Endothelial cell (in vitro differentiated cells): ENCODE measurements around the gene CNGA4. TPM values are rescaled to one million over a fixed set of nuclear protein-coding genes. Genes with fewer than 3 reads are reported as not detected.

Experiments
- DNase-seq: peaks from one replicate; pipeline ENCODE4 v3.0.0; 2021; ENCODE audit warnings: low spot score
- H3K27ac Mint-ChIP-seq: one replicate; pipeline ENCODE4 v1.8.0; 2021; ENCODE audit warnings: mixed read lengths, inconsistent platforms; ENCODE audit not compliant: unreplicated experiment
- H3K27me3 Mint-ChIP-seq: one replicate; pipeline ENCODE4 v1.8.0; 2021; ENCODE audit warnings: mild to moderate bottlenecking, moderate library complexity, mixed read lengths, inconsistent platforms; ENCODE audit not compliant: unreplicated experiment
- H3K36me3 Mint-ChIP-seq: one replicate; pipeline ENCODE4 v1.8.0; 2021; ENCODE audit warnings: mild to moderate bottlenecking, low read depth, mixed read lengths, inconsistent platforms; ENCODE audit not compliant: unreplicated experiment
- H3K4me1 Mint-ChIP-seq: one replicate; pipeline ENCODE4 v1.8.0; 2021; ENCODE audit warnings: mild to moderate bottlenecking, mixed read lengths, inconsistent platforms; ENCODE audit not compliant: unreplicated experiment
- H3K4me3 Mint-ChIP-seq: one replicate; pipeline ENCODE4 v1.8.0; 2021; ENCODE audit warnings: mild to moderate bottlenecking, mixed read lengths, inconsistent platforms; ENCODE audit not compliant: unreplicated experiment
- H3K9me3 Mint-ChIP-seq: one replicate; pipeline ENCODE4 v1.8.0; 2021; ENCODE audit warnings: mixed read lengths, inconsistent platforms; ENCODE audit not compliant: unreplicated experiment
- total RNA-seq: library from RNA; stranded (reverse); fragmentation: NEBNext Ultra II Directional; extraction: Animal tissue kit (Norgen Biotek cat#: 25700); gene quantifications from one replicate; pipeline ENCODE4 v1.2.1, GENCODE V29; 2021; ENCODE audit not compliant: unreplicated experiment
- TF ChIP-seq, protein P1 (sequence below): fragments of 200-600 bp; sonication (generic); IDR thresholded peaks from one replicate; pipeline ENCODE4 v1.5.0; 2021; ENCODE audit warnings: antibody characterized with exemption; ENCODE audit not compliant: unreplicated experiment

CNGA4 gene
- total RNA-seq, 1 donor from 2014 or later = not detected

DNA sequence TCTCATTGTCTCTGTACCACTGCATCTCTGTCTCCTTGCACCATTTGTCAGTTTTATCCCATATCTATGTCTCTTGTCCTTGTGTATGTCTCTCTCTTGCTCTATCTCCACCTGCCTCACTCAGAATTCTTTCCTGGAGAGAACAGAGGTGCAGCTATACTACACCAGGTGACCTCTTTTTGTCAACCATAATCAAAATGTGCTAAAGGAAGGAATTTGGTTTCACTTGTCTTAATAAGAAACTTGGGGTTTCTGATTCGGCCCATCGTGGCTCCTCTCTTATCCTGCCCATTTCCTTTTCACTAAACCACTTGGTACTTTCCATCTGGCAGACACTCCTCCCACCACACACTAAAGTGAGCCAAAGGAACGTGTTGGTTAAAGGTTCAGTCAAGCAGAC lies 35.6 kb upstream of the CNGA4 start:
- no peak overlapping the region for H3K27ac Mint-ChIP-seq
- TF ChIP-seq, protein P1, sequence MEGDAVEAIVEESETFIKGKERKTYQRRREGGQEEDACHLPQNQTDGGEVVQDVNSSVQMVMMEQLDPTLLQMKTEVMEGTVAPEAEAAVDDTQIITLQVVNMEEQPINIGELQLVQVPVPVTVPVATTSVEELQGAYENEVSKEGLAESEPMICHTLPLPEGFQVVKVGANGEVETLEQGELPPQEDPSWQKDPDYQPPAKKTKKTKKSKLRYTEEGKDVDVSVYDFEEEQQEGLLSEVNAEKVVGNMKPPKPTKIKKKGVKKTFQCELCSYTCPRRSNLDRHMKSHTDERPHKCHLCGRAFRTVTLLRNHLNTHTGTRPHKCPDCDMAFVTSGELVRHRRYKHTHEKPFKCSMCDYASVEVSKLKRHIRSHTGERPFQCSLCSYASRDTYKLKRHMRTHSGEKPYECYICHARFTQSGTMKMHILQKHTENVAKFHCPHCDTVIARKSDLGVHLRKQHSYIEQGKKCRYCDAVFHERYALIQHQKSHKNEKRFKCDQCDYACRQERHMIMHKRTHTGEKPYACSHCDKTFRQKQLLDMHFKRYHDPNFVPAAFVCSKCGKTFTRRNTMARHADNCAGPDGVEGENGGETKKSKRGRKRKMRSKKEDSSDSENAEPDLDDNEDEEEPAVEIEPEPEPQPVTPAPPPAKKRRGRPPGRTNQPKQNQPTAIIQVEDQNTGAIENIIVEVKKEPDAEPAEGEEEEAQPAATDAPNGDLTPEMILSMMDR = no peak
- no peak for DNase-seq
- H3K4me1 Mint-ChIP-seq = no peaks in the 10 kb centered on the region
- H3K9me3 Mint-ChIP-seq = no peaks in the 10 kb centered on the region
- H3K27me3 Mint-ChIP-seq = no peaks in the 10 kb centered on the region
- no peak overlapping the region for H3K4me3 Mint-ChIP-seq
- H3K36me3 Mint-ChIP-seq = peaks cover 4% of the 10 kb centered on the region

DNA sequence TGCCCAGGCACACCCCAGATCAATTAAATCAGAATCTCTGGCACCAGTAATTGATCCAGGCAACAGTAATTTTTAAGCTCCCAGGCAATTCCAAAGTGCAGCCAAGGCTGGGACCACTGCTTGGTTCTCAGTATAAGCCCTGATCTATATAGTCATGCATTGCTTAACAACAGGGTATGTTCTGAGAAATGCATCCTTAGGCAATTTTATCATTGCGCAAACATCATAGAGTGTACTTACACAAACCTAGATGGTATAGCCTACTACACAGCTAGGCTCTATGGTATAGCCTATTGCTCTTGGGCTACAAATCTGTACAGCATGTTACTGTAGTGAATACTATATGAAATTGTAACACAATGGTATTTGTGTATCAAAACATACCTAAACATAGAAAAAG lies 34.2 kb upstream of the CNGA4 start:
- Mint-ChIP-seq H3K27ac (no peak overlapping the region), H3K4me1 (no peaks in the 10 kb centered on the region), H3K36me3 (peaks cover 8% of the 10 kb centered on the region), H3K27me3 (no peaks in the 10 kb centered on the region), H3K9me3 (no peaks in the 10 kb centered on the region), H3K4me3 (no peak overlapping the region)
- DNase-seq = no peak
- TF ChIP-seq, protein P1 = no peak

DNA sequence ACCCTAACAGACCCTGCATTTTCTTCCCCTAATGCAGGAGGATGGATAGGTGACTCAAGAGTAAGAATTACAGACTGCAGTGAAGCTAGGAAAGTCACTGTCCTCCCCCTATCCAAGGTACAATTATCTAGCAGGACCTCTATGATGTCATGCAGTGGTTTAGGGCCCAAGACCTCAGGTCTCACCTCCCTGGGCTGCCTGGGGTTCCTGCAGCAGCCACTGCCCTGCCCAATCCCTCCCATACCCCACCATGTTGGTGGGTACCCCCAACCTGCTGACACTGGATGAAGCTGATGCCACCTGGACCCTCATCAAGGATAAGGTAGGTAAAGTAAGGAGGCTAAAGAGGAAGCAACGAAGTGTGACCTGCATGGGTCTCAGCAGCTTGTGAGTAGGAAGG lies 33.5 kb upstream of the CNGA4 start, which contains the start of gene C11orf42:
Gene C11orf42 (plus strand): TSS at position 192 of the 400 bp plus-strand sequence. CDS start 59 bp downstream, at position 251.
- Mint-ChIP-seq H3K9me3 (no peaks in the 10 kb centered on the region), H3K4me1 (no peaks in the 10 kb centered on the region), H3K27me3 (no peaks in the 10 kb centered on the region), H3K36me3 (peaks cover 9% of the 10 kb centered on the region), H3K27ac (no peak within 1 kb of the TSS), H3K4me3 (no peak within 1 kb of the TSS)
- TF ChIP-seq, protein P1 = no peak
- no peak for DNase-seq

DNA sequence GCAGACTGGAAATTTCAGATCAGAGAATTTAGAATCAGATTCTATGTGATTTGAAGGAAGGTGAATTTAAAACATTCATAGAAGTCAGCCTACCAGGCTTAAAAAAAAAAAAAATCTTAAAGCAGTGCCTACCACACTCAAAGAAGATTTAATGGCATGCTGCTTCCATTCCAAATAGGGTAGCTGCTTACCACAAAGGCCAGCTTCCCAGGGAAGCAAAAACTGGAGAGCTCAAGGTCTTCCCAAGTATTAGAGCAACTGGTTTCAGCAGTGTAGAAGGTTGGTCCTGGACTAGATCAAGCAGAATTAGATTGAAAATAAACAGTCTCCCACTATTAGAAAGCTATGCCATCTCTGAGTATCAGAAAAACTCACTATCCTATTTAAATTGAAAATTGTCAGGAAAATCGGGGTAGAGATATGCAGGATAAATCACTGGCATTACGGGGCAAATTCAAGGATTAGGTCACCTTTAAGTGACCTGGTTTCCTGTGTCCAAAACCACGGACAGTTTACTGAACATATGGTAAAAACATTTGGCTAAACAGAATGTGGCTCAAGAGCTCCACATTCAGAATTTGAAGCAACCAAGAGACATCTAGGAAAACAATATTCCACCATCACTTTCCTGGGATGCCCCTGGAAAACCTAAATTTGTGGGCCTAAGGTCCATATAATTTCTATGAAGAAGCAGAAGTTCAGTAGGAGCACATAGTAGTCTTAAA lies 32.3 kb upstream of the CNGA4 start:
- Mint-ChIP-seq H3K27me3 (no peaks in the 10 kb centered on the region), H3K4me3 (no peak overlapping the region), H3K9me3 (no peaks in the 10 kb centered on the region), H3K27ac (no peak overlapping the region), H3K4me1 (no peaks in the 10 kb centered on the region), H3K36me3 (peaks cover 12% of the 10 kb centered on the region)
- TF ChIP-seq, protein P1 = no peak
- DNase-seq = no peak

DNA sequence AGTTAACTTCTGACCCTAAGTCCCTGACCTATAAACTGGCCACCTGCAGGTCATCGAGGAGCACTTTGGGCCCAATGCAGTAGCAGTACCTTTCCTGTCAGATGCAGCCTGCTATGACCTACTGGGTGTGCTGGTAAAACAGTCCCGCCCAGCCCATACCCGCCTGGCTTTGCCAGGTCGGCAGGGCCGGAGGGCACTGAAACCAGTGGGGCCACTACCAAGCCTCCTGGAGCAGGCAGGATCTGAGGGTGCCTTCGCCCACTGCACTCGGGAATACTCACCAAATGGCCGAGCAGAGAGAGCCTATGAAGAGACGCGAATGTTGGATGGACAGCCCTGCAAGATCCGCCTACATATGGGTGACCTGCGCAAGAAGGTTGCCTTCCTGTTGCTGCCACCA lies 29.1 kb upstream of the CNGA4 start:
- H3K9me3 Mint-ChIP-seq = no peaks in the 10 kb centered on the region
- no peak for DNase-seq
- H3K4me3 Mint-ChIP-seq = no peak overlapping the region
- no peaks in the 10 kb centered on the region for H3K27me3 Mint-ChIP-seq
- TF ChIP-seq, protein P1 = no peak
- no peak overlapping the region for H3K27ac Mint-ChIP-seq
- H3K36me3 Mint-ChIP-seq = peaks cover 12% of the 10 kb centered on the region
- H3K4me1 Mint-ChIP-seq = no peaks in the 10 kb centered on the region
